Activated gamma-delta T cell treated with anti-CD3 and anti-CD28 coated beads, Interleukin-2, amount 50 U/mL, for 16 hours (primary cell): Measurements from ENCODE around the gene WDR18.

Experiments used
- DNase-seq: peaks from one replicate; pipeline ENCODE4 v3.0.0-alpha.2; 2020; ENCODE audit warnings: low read depth

The WDR18 gene, protein sequence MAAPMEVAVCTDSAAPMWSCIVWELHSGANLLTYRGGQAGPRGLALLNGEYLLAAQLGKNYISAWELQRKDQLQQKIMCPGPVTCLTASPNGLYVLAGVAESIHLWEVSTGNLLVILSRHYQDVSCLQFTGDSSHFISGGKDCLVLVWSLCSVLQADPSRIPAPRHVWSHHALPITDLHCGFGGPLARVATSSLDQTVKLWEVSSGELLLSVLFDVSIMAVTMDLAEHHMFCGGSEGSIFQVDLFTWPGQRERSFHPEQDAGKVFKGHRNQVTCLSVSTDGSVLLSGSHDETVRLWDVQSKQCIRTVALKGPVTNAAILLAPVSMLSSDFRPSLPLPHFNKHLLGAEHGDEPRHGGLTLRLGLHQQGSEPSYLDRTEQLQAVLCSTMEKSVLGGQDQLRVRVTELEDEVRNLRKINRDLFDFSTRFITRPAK

DNA sequence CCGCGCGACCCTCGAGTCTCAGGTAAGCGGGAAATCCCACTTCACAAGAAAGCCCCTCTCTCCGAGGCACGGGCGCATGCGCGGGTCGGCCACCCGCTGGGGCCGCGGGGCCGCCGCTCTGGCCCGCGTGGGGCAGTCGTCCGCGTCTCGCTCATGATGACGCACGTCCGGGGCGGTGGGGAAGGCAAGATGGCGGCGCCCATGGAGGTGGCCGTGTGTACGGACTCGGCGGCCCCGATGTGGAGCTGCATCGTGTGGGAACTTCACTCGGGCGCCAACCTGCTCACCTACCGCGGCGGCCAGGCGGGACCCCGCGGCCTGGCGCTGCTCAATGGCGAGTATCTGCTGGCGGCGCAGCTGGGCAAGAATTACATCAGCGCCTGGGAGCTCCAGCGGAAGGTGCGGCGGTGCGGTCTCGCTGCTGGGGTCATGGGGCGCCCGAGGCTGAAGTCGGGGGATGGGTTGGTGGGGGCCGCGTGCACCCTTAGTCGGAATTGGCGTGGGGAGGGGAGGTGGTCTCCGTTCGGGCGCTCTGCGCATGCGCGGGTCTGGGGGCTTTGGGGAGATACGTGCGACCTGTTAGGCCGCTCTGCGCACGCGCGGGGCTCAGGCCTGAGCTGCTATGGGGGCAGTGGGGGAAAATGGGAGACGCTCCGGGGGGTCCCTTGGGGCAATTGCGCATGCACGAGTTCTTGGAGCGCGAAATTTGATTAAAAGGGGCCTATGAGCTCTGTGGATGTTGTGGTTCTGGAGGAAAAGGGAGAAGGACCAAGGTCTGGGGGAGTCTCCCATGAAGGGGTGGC, at the start of gene WDR18:
Gene WDR18, plus strand, starts transcription at position 181 of the 803 bp plus-strand sequence. Its CDS starts 9 bp downstream, at position 190.
- peak; percentile 85 for DNase-seq

GRCh38 chr19:934865-935479, 49.2 kb upstream of the WDR18 start:
- no peak for DNase-seq

- DNase-seq: no peak
These were observed 48.0 kb upstream of the WDR18 start for GRCh38 chr19:936175-936546.

DNA sequence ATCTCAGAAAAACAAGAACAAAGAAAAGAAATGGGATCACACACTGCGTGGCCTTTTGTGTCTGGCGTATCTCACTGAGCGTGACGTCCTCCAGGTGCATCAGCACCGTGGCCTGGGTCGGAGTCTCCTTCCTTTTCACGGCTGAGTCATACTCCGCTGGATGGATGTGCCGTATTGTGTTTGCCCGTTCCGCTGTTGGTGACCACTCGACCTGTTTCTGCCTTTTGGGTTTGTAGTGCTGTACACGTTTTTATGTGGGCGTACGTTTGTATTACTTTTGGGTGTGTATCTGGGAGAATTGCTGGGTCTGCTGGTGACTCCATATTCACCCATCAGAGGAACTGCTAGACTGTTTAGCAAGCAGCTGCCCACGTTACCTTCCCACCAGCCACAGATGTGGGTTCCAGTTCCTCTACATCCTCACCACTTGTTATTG, 46.9 kb upstream of the WDR18 start:
- DNase-seq: no peak

GRCh38 chr19:938233-938923, 45.8 kb upstream of the WDR18 start:
- DNase-seq: no peak

DNA sequence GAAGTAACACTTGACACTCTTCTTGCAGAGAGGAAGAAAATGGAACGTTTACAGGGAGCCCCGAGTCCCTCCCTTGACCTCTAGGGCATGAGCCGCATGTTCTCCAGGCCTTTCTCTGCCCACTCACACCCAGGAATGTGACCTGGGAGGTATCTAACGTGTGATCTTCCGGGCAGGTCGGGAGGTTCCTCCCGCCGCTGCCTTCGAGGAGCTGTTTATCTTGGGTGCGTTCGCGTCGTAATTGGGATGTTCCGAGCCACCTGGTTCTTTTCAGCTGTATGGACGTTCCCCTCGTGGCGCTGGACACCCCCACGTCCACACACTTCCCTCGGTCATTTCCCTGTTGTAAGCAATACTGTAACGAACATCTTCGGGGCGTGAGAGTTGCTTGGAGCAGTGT, 44.7 kb upstream of the WDR18 start:
- DNase-seq: no peak

DNA sequence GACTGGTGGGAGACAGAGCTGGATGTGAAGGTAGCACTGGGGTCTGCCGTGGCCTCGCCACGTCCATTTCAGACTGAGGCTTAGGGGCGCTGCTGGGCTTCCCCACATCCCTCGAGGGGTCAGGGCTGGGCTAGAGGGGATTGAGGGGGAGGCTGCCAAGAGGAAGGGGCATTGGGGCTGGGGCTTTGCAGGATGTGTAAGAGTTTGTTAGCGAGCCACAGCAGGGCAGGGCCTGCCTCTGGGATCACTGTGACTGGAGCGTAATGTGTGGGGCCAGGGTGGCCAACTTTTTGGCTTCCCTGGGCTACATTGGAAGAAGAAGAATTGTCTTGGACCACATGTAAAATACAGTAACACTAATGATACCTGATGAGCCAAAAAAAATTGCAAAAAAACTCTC, 44.2 kb upstream of the WDR18 start:
- DNase-seq: no peak

- peak; percentile 52 for DNase-seq
These were observed 43.4 kb upstream of the WDR18 start for GRCh38 chr19:940591-941291.

DNA sequence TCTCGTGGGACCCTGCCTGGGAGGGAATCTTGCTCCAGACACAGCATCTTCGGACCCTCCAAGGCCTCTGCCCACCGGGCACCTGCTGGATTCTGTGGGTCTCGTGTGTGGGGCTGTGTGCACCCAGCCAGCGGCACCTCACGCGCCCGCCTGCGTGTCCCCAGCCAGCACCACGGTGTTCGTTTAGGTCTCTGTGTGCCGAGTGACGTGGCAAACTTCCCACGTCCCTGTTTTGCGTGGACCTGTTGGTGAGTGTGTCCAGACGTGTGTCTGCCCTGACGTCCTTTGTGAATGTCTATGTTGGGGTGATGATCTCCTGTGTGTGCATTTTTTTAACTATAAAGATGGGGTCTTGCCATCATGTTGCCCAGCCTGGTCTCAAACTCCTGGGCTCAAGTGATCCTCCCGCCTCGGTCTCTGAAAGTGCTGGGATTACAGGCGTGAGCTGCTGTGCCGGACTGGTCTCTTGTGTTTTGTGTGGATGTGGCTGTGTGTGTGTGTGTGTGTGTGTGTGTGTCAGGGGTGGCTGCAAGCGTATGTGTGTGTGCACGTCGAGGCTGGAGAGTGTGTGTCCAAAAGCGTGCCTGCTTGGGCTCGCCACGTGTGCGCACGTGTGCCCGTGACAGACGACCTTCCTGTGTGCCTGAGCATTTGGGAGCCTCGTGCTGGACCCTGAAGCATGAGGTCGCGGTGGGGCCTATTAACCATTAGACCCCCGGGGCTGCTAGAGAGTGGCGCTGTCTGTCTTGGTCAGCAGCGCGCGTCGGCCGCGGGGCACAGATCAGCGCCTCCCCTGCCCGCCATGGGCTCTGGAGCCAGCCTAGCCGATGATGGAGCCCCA, 42.6 kb upstream of the WDR18 start:
- DNase-seq: no peak

GRCh38 chr19:942133-942645, 42.0 kb upstream of the WDR18 start:
- DNase-seq: no peak

GRCh38 chr19:943551-944170, 40.5 kb upstream of the WDR18 start:
- DNase-seq: no peak

DNA sequence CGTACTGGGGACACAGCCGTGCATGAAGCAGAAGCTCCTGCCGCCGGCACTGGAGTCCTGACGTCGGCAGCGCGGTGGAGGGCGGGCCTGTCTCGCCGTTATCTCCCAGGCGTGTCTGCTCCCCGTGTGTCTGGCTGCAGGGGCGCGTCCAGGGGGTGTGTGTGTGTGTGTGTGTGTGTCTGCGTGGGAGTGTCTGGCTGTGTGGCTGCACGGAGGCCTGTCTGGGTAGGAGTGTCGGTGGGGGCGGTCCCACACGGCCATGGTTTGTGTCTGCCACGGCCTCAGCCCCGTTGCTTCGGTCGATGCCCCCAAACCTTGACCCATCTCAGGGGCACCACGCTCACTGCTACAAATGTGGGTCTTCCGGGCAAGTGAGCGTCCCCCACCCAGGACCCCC, 40.0 kb upstream of the WDR18 start:
- DNase-seq: no peak

GRCh38 chr19:944663-945241, 39.4 kb upstream of the WDR18 start:
- no peak for DNase-seq

DNA sequence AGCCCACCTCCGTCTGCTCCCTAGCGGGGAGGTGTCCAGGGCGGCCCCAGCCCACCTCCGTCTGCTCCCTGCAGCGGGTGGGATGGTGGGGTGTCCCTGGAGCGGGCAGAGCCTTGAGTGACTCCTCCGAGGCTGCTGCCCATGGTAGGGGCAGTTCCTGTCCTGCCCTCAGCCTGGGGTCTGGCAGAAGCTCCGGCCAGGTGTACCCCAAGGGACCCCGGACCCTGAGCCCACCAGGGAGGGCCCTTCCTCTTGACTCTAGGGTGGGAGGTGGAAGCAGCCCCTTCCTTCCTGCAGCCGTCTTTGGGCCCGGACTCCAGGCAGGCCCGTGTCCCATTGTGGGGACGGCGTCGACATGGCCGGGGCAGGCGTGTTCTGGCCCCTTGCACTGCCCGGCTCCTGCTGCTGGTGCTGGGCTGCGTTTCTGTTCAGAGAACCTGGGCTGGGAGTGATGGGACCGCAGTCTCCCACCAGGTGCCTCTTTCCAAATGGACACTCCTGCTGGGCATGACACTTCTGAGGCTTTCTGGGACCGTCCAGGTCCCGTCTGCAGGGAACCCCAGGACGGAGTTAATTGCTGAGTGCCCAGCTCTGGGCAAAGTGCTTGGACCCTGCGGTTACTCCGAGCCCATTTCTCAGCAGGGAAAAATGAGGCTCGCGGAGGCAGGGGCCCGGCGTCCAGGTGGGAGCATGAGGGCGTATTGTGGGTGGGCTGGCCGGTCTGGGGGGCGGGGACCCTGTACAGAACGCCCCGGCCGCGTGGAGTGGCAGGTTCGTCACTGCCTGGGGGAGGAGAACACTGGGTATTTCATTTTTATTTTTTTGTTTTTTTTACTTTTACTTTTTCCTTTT, 38.5 kb upstream of the WDR18 start:
- no peak for DNase-seq

GRCh38 chr19:947090-947706, 36.9 kb upstream of the WDR18 start:
- no peak for DNase-seq

DNA sequence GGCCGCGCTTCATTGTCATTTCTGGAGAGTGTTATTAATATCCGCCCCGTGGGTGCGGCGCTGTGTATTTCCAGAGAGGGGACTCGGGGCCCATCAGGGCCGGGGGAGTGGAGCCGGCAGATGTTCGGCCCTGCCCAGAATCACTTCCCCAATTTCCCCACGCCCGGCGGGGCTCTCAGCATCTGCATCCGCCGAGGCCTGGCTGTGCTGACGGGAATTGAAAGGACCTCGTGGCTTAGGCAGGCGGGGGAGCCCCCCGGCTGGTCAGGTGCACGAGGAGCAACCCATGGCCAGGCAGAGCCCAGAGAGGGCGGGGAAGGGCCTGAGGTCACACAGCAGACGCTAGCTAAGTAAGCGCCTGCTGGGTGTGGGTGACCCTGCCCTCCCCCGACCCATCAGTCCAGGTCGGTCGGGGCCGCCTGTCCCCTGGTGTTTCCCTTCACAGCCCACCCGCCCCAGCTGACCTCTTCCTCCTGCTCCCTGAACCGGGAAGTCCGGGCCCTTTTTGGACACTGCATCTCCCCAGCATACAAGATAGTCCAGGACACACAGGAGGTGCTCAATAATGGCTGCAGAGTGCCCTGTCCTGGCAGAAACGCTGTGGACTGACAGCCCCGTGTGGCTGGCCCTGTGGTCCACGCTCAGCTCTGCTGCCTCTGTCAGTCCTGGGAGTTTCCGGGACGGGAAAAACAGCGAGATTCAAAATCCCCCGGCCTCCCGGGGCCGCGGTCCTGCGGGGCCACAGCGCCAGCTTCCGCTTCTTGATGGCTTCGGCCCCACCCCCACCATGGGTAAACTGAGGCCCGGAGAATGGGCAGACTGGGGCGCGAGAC, 36.2 kb upstream of the WDR18 start:
- no peak for DNase-seq

DNA sequence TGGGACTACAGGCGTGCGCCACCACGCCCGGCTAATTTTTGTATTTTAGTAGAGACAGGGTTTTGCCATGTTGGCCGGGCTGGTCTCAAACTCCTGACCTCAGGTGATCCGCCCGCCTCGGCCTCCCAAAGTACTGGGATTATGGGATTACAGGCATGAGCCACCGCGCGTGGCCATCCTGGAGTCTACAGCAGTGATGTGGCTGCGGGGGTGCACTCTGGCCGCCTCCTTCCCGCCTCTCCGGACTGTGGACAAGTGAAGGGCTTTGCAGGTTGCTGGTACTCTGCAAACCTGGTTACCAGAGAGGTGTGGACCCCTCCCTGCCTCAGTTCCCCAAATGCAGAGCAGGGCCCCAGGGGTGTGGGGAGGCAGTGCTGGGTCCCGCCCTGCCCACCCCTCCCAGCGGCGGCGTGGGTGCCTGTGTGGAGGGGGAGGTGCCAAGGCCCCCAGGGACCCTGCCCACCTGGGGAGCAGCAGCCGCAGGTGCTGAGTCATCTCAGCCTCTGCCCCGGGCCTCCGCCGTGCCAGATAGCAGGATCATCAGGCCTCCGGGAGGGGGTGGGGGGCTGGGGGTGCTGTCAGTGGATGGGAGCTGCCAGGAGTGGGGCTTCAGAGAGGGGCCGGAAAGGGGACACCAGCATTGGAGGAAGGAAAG, 35.2 kb upstream of the WDR18 start:
- DNase-seq: no peak
